GM19099 (cell line): Measurements from ENCODE around the gene HSD11B1.
A peak's percentile ranks its signal among the peaks of the same experiment; 100 is the strongest.

ENCODE experiments used
- POLR2A ChIP-seq: IDR thresholded peaks from 3 replicates; pipeline ENCODE4 v1.6.1; 2011; ENCODE audit warnings: low read depth; ENCODE audit not compliant: insufficient read length; ENCODE audit errors: extremely low read depth

Gene HSD11B1

DNA sequence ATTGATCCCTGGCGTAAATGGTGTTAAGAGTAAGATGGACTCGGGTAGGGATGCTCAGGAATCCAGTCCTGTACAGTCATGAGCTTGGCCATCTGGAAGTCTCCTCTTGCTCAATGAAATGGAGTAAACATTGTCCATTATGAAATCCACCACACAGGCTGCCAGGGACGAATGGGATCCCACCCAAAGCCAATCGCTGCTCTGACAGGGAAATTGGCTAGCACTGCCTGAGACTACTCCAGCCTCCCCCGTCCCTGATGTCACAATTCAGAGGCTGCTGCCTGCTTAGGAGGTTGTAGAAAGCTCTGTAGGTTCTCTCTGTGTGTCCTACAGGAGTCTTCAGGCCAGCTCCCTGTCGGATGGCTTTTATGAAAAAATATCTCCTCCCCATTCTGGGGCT, at the start of gene HSD11B1:
TSS of gene HSD11B1 (plus strand) at position 263 of the 400 bp plus-strand sequence. CDS start at position 360, 97 bp downstream.
- no peak for TF ChIP-seq POLR2A

DNA sequence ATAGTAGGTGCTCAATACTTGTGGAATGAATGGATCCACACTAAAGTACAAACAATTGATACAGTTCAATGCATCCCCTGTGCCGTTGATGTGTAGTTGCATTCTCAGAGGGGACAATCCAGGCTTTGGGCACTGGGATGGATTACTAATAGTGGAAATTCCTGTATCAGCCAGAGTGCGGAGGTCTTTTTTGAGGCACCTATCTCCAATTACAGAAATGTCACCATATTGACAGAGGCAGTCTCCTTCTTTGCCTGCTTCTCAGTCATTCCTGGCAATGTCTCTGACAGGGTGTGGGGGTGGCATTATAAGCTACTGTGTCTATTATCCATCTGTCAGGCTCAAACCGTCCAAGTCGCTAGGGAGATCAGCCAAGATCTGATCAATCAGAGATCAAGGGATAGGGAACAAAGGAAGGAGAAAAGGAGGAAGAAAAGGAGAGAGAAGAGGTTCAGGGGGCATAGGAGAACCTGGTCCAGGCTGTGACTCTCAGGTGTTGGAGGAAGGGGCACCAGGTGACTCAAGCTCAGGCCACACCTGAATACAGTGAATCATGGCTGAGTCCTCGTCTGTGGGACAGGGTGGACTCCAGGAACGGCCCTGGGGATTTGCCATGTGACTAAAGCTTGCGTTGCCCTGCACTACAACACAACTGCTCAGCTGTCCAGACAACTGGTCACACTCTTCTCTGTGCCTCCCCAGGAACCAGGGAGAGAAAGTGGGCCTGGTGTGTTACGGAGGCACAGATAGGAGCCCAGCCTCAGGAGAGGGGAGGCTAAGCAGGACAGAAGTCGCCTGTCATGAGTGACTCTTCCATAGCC, 49.0 kb upstream of the HSD11B1 start:
- no peak for TF ChIP-seq POLR2A

- TF ChIP-seq POLR2A, result no peak
Observed at GRCh38 chr1:209657140-209657879, 47.3 kb upstream of the HSD11B1 start.

DNA sequence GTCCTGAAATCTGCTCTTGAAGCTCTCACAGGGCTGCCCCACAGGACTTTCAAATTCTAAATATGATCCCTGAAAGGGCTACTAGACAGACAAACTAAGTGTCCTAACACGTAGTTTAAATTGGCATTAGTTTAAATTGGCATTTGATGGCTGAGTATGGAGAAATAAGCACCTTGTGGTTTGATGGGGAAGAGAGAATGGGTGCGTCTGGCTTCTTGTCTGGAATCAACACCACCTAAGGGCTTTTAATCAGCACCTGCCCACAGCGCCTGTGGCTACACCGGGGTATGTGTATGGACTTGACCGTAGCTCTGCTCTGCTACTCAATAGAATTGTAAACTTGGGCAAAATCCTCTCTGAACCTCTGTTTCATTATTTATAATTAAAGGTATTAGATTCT, 46.7 kb upstream of the HSD11B1 start:
- no peak for TF ChIP-seq POLR2A

- no peak for TF ChIP-seq POLR2A
Observed at GRCh38 chr1:209659909-209660308, 44.7 kb upstream of the HSD11B1 start.

GRCh38 chr1:209661071-209661470, 43.6 kb upstream of the HSD11B1 start:
- no peak for TF ChIP-seq POLR2A

DNA sequence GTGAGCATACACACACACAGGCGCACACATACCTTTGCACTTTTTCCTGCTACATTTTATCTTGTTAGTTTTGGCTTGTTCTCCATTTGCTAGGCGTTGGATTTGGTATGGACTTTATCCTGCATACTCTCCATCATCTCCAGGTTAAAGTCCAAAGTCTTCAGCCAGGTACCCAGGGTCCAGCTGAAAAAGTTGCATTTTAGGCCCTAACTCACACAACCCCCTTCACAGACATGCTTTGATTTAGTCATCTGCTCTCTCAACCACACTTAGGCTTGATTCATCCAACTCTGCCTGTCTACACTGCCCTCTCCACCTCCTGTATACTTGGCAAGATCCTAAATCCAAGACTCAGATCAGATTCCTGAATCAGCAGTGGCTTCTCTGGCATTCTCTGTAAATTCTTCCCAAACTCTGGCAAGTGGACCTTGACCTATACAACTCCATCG, 41.7 kb upstream of the HSD11B1 start:
- no peak for TF ChIP-seq POLR2A

DNA sequence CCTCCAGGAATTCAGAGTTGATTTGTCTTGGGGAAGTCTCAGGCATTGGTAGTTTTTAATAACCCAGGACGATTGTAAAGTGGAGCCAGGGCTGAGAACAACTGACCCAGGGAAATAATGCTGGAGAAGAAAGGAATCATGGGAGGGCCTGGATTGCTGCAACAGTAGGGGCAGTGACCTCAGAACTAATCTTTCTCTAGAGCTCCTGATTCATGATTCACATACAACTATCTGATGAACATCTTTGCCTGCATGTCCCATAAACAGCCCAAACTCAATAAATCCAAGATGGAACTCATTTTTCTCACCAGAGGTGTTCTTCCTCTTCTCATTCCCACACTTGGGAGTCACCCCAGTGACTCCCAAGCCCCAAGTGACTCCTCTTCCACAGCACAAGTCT, 37.5 kb upstream of the HSD11B1 start:
- TF ChIP-seq POLR2A, result no peak

GRCh38 chr1:209667708-209668107, 36.9 kb upstream of the HSD11B1 start:
- no peak for TF ChIP-seq POLR2A

- no peak for TF ChIP-seq POLR2A
Observed at GRCh38 chr1:209670441-209671082, 34.1 kb upstream of the HSD11B1 start.

- peak; percentile 21 for TF ChIP-seq POLR2A
Observed at GRCh38 chr1:209672705-209673630, 31.7 kb upstream of the HSD11B1 start.

- no peak for TF ChIP-seq POLR2A
Observed at GRCh38 chr1:209673631-209674417, 30.8 kb upstream of the HSD11B1 start.

- TF ChIP-seq POLR2A, result no peak
Observed at GRCh38 chr1:209674957-209675564, 29.6 kb upstream of the HSD11B1 start, which contains the start of gene G0S2. Gene G0S2 (plus strand): TSS chr1:209675412. CDS start chr1:209675685, 273 bp downstream.
